HEK293 (cell line): ENCODE data around the gene ISG15.

Experiments used
- CTCF ChIA-PET: fragments of 350-600 bp; formaldehyde crosslinking; extraction: SDS; loops from one replicate; lab custom pipeline; 2021; ENCODE audit warnings: antibody characterized with exemption; lab: Yijun Ruan, JAX
- POLR2A ChIA-PET: fragments of 300-600 bp; formaldehyde crosslinking; extraction: SDS; loops from one replicate; lab custom pipeline; 2020; ENCODE audit warnings: antibody characterized with exemption, inconsistent platforms; lab: Yijun Ruan, JAX
- H3K27ac ChIP-seq: fragments of 200-500 bp; sonication (Bioruptor generic); 2 replicates; pipeline ENCODE4 v1.5.1; 2014; ENCODE audit warnings: low read depth, low read length, control low read depth, inconsistent platforms; ENCODE audit errors: extremely low read depth
- H3K36me3 ChIP-seq, 2 experiments: fragments of 200-500 bp in 1 of 2; sonication (Bioruptor generic) in 1 of 2; 1 replicate in 1 of 2; 2 replicates in 1 of 2; pipeline ENCODE4 v1.5.1; 2014 to 2017; ENCODE audit warnings: inconsistent platforms in 2 of 2, low read length in 2 of 2; ENCODE audit not compliant: control insufficient read depth in 2 of 2, insufficient read depth in 1 of 2
- H3K4me1 ChIP-seq: fragments of 200-500 bp; sonication (Bioruptor generic); 2 replicates; pipeline ENCODE4 v1.5.1; 2014; ENCODE audit warnings: mild to moderate bottlenecking, low read length, inconsistent platforms; ENCODE audit not compliant: control insufficient read depth, insufficient read depth
- H3K4me3 ChIP-seq: 2 replicates; pipeline ENCODE4 v1.5.1; 2011; ENCODE audit warnings: low read depth, mild to moderate bottlenecking, control low read depth, low read length, moderate library complexity
- H3K9me3 ChIP-seq: fragments of 200-500 bp; sonication (Bioruptor generic); 2 replicates; pipeline ENCODE4 v1.5.1; 2014; ENCODE audit warnings: low read depth, low read length, inconsistent platforms; ENCODE audit not compliant: control insufficient read depth, insufficient read depth
- EGR2 ChIP-seq: fragments of 450-650 bp; formaldehyde crosslinking; IDR thresholded peaks from 2 replicates; pipeline ENCODE4 v1.5.1; 2016; ENCODE audit warnings: low read depth, missing biosample characterization, missing genetic modification characterization
- GFI1B ChIP-seq: fragments of 450-650 bp; formaldehyde crosslinking; IDR thresholded peaks from 2 replicates; pipeline ENCODE4 v1.5.1; 2016; ENCODE audit warnings: missing biosample characterization, missing genetic modification characterization
- GLIS1 ChIP-seq: fragments of 450-650 bp; formaldehyde crosslinking; IDR thresholded peaks from 2 replicates; pipeline ENCODE4 v1.5.1; 2016; ENCODE audit warnings: missing biosample characterization, missing genetic modification characterization
- GLIS2 ChIP-seq: fragments of 450-650 bp; formaldehyde crosslinking; IDR thresholded peaks from 2 replicates; pipeline ENCODE4 v1.5.1; 2016; ENCODE audit warnings: missing biosample characterization, missing genetic modification characterization
- KLF1 ChIP-seq: fragments of 450-650 bp; formaldehyde crosslinking; IDR thresholded peaks from 2 replicates; pipeline ENCODE4 v1.5.1; 2016; ENCODE audit warnings: missing biosample characterization, missing genetic modification characterization
- KLF7 ChIP-seq: fragments of 450-650 bp; formaldehyde crosslinking; IDR thresholded peaks from 2 replicates; pipeline ENCODE4 v1.5.1; 2016; ENCODE audit warnings: missing biosample characterization, missing genetic modification characterization, borderline replicate concordance
- RBAK ChIP-seq: fragments of 450-650 bp; formaldehyde crosslinking; IDR thresholded peaks from 2 replicates; pipeline ENCODE4 v1.5.1; 2016; ENCODE audit warnings: missing biosample characterization, missing genetic modification characterization
- SP7 ChIP-seq: fragments of 450-650 bp; formaldehyde crosslinking; IDR thresholded peaks from 2 replicates; pipeline ENCODE4 v1.5.1; 2016; ENCODE audit warnings: missing biosample characterization, missing genetic modification characterization
- ZFHX2 ChIP-seq: fragments of 450-650 bp; formaldehyde crosslinking; conservative IDR thresholded peaks from 2 replicates; pipeline ENCODE4 v1.5.1; 2016; ENCODE audit warnings: missing biosample characterization, missing genetic modification characterization
- ZIC2 ChIP-seq: fragments of 450-650 bp; formaldehyde crosslinking; IDR thresholded peaks from 2 replicates; pipeline ENCODE4 v1.5.1; 2016; ENCODE audit warnings: missing biosample characterization, missing genetic modification characterization
- ZNF114 ChIP-seq: fragments of 450-650 bp; formaldehyde crosslinking; IDR thresholded peaks from 2 replicates; pipeline ENCODE4 v1.5.0; 2017; ENCODE audit warnings: missing biosample characterization, missing genetic modification characterization
- ZNF146 ChIP-seq: fragments of 450-650 bp; formaldehyde crosslinking; IDR thresholded peaks from 2 replicates; pipeline ENCODE4 v1.5.1; 2016; ENCODE audit warnings: missing biosample characterization, missing genetic modification characterization
- ZNF19 ChIP-seq: fragments of 450-650 bp; formaldehyde crosslinking; IDR thresholded peaks from 2 replicates; pipeline ENCODE4; 2016; ENCODE audit warnings: missing biosample characterization, missing genetic modification characterization, low read depth
- ZNF211 ChIP-seq: fragments of 450-650 bp; formaldehyde crosslinking; IDR thresholded peaks from 2 replicates; pipeline ENCODE4 v1.5.1; 2016; ENCODE audit warnings: low read depth, missing biosample characterization, missing genetic modification characterization
- ZNF311 ChIP-seq: fragments of 450-650 bp; formaldehyde crosslinking; IDR thresholded peaks from 2 replicates; pipeline ENCODE4 v1.5.1; 2017; ENCODE audit warnings: missing biosample characterization, missing genetic modification characterization, borderline replicate concordance
- ZNF416 ChIP-seq: fragments of 450-650 bp; formaldehyde crosslinking; IDR thresholded peaks from 2 replicates; pipeline ENCODE4 v1.5.1; 2016; ENCODE audit warnings: missing biosample characterization, missing genetic modification characterization
- ZNF473 ChIP-seq: fragments of 450-650 bp; formaldehyde crosslinking; IDR thresholded peaks from 2 replicates; pipeline ENCODE4 v1.5.1; 2017; ENCODE audit warnings: missing biosample characterization, missing genetic modification characterization
- ZNF623 ChIP-seq: fragments of 450-650 bp; formaldehyde crosslinking; IDR thresholded peaks from 2 replicates; pipeline ENCODE4 v1.5.1; 2016; ENCODE audit warnings: missing biosample characterization, missing genetic modification characterization
- ZNF654 ChIP-seq: fragments of 450-650 bp; formaldehyde crosslinking; IDR thresholded peaks from 2 replicates; pipeline ENCODE4 v1.5.1; 2016; ENCODE audit warnings: low read depth, missing biosample characterization, missing genetic modification characterization
- ZNF664 ChIP-seq: fragments of 450-650 bp; formaldehyde crosslinking; IDR thresholded peaks from 2 replicates; pipeline ENCODE4 v1.5.1; 2016; ENCODE audit warnings: missing biosample characterization, missing genetic modification characterization
- TF ChIP-seq, protein P1 (sequence below): fragments of 450-650 bp; formaldehyde crosslinking; IDR thresholded peaks from 2 replicates; pipeline ENCODE4 v1.5.1; 2016; ENCODE audit warnings: missing biosample characterization, missing genetic modification characterization
- TF ChIP-seq, protein P2 (sequence below): fragments of 450-650 bp; formaldehyde crosslinking; IDR thresholded peaks from 2 replicates; pipeline ENCODE4 v1.5.1; 2017; ENCODE audit warnings: missing biosample characterization, missing genetic modification characterization
- TF ChIP-seq, protein P3 (sequence below): fragments of 450-650 bp; formaldehyde crosslinking; IDR thresholded peaks from 2 replicates; pipeline ENCODE4 v1.5.1; 2017; ENCODE audit warnings: missing biosample characterization, missing genetic modification characterization
- TF ChIP-seq, protein P4 (sequence below): fragments of 450-650 bp; formaldehyde crosslinking; IDR thresholded peaks from 2 replicates; pipeline ENCODE4 v1.5.1; 2016; ENCODE audit warnings: missing biosample characterization, missing genetic modification characterization, low read depth
- TF ChIP-seq, protein P5 (sequence below): sonication (generic); formaldehyde crosslinking; IDR thresholded peaks from 2 replicates; pipeline ENCODE4 v1.8.1; 2022; ENCODE audit warnings: mild to moderate bottlenecking, moderate library complexity, missing genetic modification reagents
- TF ChIP-seq, protein P6 (sequence below): fragments of 450-650 bp; formaldehyde crosslinking; optimal IDR thresholded peaks from 2 replicates; pipeline ENCODE3; 2016; ENCODE audit warnings: missing biosample characterization, mild to moderate bottlenecking, missing genetic modification characterization
- TF ChIP-seq, protein P7 (sequence below): fragments of 450-650 bp; formaldehyde crosslinking; IDR thresholded peaks from 2 replicates; pipeline ENCODE4 v1.5.1; 2017; ENCODE audit warnings: missing biosample characterization, mild to moderate bottlenecking, missing genetic modification characterization, moderate library complexity

Gene ISG15

DNA sequence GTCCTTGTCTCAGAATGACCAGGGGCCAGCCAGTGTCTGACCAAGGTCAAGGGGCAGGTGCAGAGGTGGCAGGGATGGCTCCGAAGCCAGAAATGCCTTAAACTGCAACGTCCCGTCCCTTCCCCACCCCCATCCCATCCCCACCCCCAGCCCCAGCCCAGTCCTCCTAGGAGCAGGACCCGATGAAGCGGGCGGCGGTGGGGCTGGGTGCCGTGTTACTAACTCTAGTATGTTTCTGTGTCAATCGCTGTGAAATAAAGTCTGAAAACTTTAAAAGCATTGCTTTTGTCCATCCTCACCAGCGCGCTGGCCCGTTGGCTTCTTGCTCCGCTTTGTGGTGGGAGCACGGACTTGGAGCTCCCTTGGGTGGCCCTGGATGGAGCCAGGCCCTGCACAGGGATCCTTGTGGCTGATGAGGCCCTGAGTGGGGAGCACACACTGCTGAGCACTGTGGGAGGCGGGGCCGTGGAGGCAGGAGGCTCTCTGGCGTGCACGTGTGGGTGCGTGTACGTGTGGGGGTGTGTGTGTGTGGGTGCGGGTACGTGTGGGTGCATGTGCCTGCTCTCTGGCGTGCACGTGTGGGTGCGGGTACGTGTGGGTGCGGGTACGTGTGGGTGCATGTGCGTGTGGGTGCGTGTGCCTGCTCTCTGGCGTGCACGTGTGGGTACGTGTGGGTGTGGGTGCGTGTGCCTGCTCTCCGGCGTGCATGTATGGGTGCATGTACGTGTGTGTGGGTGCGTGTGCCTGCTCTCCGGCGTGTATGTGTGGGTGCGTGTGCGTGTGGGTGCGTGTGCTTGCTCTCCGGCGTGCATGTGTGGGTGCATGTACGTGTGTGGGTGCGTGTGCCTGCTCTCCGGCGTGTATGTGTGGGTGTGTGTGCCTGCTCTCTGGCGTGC is 42.8 kb downstream of the ISG15 start:
- ChIA-PET CTCF (no interaction called here), POLR2A (no interaction called here)
- peaks cover 0 to 45% of the 10 kb centered on the region in 2 experiments; a peak in 1 of 3 replicates for H3K36me3 ChIP-seq
- no peak overlapping the region for H3K4me3 ChIP-seq
- H3K27ac ChIP-seq = no peak overlapping the region
- 0 out of 2 replicates have a peak, but pooled peaks cover 5% of the 10 kb centered on the region for H3K4me1 ChIP-seq
- H3K9me3 ChIP-seq = no peaks in the 10 kb centered on the region
- peak; percentile 73 for TF ChIP-seq GLIS1
- TF ChIP-seq KLF7 (tag by site-specific recombination) = no peak
- TF ChIP-seq, protein P1, sequence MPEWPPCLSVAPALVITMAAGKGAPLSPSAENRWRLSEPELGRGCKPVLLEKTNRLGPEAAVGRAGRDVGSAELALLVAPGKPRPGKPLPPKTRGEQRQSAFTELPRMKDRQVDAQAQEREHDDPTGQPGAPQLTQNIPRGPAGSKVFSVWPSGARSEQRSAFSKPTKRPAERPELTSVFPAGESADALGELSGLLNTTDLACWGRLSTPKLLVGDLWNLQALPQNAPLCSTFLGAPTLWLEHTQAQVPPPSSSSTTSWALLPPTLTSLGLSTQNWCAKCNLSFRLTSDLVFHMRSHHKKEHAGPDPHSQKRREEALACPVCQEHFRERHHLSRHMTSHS (tag by site-specific recombination) = no peak
- TF ChIP-seq RBAK (tag by site-specific recombination) = no peak
- TF ChIP-seq, protein P2, sequence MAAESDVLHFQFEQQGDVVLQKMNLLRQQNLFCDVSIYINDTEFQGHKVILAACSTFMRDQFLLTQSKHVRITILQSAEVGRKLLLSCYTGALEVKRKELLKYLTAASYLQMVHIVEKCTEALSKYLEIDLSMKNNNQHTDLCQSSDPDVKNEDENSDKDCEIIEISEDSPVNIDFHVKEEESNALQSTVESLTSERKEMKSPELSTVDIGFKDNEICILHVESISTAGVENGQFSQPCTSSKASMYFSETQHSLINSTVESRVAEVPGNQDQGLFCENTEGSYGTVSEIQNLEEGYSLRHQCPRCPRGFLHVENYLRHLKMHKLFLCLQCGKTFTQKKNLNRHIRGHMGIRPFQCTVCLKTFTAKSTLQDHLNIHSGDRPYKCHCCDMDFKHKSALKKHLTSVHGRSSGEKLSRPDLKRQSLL (tag by site-specific recombination) = no peak
- no peak for TF ChIP-seq ZNF473
- TF ChIP-seq ZNF311 = no peak
- no peak for TF ChIP-seq ZNF19
- peak; percentile 33; the same call in 1 of the 2 replicates for TF ChIP-seq KLF1
- TF ChIP-seq GFI1B (tag by site-specific recombination) = no peak
- TF ChIP-seq, protein P3, sequence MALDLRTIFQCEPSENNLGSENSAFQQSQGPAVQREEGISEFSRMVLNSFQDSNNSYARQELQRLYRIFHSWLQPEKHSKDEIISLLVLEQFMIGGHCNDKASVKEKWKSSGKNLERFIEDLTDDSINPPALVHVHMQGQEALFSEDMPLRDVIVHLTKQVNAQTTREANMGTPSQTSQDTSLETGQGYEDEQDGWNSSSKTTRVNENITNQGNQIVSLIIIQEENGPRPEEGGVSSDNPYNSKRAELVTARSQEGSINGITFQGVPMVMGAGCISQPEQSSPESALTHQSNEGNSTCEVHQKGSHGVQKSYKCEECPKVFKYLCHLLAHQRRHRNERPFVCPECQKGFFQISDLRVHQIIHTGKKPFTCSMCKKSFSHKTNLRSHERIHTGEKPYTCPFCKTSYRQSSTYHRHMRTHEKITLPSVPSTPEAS (tag by site-specific recombination) = no peak
- TF ChIP-seq ZNF211 (tag by site-specific recombination) = no peak
- TF ChIP-seq ZIC2 (tag by site-specific recombination) = peak; percentile 56
- no peak for TF ChIP-seq SP7 (tag by site-specific recombination)
- TF ChIP-seq ZFHX2 (tag by site-specific recombination) = peak; percentile 100
- no peak for TF ChIP-seq ZNF623 (tag by site-specific recombination)
- no peak for TF ChIP-seq ZNF114 (tag by site-specific recombination)
- no peak for TF ChIP-seq ZNF416 (tag by site-specific recombination)
- peak; percentile 99 for TF ChIP-seq EGR2 (tag by site-specific recombination)
- no peak for TF ChIP-seq ZNF664 (tag by site-specific recombination)
- TF ChIP-seq, protein P4, sequence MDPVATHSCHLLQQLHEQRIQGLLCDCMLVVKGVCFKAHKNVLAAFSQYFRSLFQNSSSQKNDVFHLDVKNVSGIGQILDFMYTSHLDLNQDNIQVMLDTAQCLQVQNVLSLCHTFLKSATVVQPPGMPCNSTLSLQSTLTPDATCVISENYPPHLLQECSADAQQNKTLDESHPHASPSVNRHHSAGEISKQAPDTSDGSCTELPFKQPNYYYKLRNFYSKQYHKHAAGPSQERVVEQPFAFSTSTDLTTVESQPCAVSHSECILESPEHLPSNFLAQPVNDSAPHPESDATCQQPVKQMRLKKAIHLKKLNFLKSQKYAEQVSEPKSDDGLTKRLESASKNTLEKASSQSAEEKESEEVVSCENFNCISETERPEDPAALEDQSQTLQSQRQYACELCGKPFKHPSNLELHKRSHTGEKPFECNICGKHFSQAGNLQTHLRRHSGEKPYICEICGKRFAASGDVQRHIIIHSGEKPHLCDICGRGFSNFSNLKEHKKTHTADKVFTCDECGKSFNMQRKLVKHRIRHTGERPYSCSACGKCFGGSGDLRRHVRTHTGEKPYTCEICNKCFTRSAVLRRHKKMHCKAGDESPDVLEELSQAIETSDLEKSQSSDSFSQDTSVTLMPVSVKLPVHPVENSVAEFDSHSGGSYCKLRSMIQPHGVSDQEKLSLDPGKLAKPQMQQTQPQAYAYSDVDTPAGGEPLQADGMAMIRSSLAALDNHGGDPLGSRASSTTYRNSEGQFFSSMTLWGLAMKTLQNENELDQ (tag by site-specific recombination) = no peak
- TF ChIP-seq, protein P5, sequence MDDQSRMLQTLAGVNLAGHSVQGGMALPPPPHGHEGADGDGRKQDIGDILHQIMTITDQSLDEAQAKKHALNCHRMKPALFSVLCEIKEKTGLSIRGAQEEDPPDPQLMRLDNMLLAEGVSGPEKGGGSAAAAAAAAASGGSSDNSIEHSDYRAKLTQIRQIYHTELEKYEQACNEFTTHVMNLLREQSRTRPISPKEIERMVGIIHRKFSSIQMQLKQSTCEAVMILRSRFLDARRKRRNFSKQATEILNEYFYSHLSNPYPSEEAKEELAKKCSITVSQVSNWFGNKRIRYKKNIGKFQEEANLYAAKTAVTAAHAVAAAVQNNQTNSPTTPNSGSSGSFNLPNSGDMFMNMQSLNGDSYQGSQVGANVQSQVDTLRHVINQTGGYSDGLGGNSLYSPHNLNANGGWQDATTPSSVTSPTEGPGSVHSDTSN (CRISPR knock-in tag) = no peak
- no peak for TF ChIP-seq ZNF146 (tag by site-specific recombination)
- no peak for TF ChIP-seq GLIS2 (tag by site-specific recombination)
- TF ChIP-seq ZNF654 (tag by site-specific recombination) = no peak
- TF ChIP-seq, protein P6, sequence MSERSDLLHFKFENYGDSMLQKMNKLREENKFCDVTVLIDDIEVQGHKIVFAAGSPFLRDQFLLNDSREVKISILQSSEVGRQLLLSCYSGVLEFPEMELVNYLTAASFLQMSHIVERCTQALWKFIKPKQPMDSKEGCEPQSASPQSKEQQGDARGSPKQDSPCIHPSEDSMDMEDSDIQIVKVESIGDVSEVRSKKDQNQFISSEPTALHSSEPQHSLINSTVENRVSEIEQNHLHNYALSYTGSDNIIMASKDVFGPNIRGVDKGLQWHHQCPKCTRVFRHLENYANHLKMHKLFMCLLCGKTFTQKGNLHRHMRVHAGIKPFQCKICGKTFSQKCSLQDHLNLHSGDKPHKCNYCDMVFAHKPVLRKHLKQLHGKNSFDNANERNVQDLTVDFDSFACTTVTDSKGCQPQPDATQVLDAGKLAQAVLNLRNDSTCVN (tag by site-specific recombination) = peak; percentile 23
- TF ChIP-seq, protein P7, sequence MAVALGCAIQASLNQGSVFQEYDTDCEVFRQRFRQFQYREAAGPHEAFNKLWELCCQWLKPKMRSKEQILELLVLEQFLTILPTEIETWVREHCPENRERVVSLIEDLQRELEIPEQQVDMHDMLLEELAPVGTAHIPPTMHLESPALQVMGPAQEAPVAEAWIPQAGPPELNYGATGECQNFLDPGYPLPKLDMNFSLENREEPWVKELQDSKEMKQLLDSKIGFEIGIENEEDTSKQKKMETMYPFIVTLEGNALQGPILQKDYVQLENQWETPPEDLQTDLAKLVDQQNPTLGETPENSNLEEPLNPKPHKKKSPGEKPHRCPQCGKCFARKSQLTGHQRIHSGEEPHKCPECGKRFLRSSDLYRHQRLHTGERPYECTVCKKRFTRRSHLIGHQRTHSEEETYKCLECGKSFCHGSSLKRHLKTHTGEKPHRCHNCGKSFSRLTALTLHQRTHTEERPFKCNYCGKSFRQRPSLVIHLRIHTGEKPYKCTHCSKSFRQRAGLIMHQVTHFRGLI = no peak
